ENCODE measurements around the gene ZNF189.

- TF ChIP-seq CTBP1 (IDR thresholded peaks at IDR 0.05; ENCODE audit: borderline replicate concordance) (no peak), NFRKB (IDR thresholded peaks at IDR 0.05) (no peak), FOXA1 (IDR thresholded peaks at IDR 0.05) (no peak), TARDBP (IDR thresholded peaks at IDR 0.05) (no peak), FOXM1 (IDR thresholded peaks at IDR 0.05; ENCODE audit: borderline replicate concordance) (no peak), L3MBTL2 (conservative IDR thresholded peaks at IDR 0.05) (no peak), BHLHE40 (IDR thresholded peaks at IDR 0.05; ENCODE audit: borderline replicate concordance) (no peak), ZNF384 (IDR thresholded peaks at IDR 0.05) (no peak), SP1 (IDR thresholded peaks at IDR 0.05) (no peak), FOXK2 (IDR thresholded peaks at IDR 0.05) (no peak)
Measured at GRCh38 chr9:101432740-101433139, 34.1 kb downstream of the ZNF189 start.

Measured in HEK293T (cell line).